ENCODE results near the gene ACP1. TPM values are rescaled to one million over a fixed set of nuclear protein-coding genes. Genes with fewer than 3 reads are reported as not detected.

Gene ACP1
- total RNA-seq, 3 donors from 2014 or later (not counting 1 experiment from before 2014, with no cell fraction given): 87.2 to 104 (median 102) TPM

DNA sequence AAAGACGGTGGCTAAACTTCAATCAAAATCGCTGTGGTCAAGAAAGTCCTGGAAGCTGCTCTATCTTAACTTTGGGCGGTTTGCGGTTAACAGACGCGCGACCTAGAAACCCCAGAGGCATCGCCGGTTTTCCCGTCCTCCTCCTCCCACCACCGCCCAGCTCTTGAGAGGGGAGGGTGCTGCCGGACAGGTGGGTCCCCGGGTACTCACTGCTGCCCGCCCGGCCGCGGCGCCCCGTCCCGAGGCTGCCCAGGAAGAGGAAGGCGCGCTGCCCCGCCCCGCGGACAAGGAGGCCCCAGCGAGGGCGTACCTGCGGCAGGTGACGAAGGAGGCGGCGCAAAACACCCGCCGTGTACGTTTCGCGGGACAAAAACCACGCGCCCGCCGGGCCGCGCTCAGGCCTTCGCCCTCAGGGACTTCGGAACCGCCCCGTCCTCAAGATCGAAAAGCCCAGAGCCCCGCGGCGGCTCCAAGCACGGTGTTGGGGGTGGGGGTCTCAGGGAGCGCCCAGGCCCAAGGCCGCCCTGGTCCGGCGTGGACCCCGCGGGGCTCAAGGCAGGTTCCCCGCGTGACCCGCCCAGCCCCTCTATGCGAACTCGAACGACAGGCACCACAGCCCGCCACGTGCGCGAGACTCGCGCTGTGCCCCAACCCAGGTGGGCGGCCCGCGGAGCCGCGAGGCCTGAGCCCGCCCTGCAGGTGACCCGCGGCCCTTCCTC, 814 bp upstream of the ACP1 start, which contains the start of gene SH3YL1:
Gene SH3YL1 (minus strand): TSS at position 259 of the 719 bp plus-strand sequence. CDS start 48 bp downstream, at position 211.
- peak; percentile 29 to 36 (median 32) for ATAC-seq
- intact Hi-C loops (cut with micrococcal nuclease): loop anchor here (2.0 kb wide), 1 partner anchor 71 kb away; no protein-coding TSS in a partner anchor
- TF ChIP-seq, protein P1, sequence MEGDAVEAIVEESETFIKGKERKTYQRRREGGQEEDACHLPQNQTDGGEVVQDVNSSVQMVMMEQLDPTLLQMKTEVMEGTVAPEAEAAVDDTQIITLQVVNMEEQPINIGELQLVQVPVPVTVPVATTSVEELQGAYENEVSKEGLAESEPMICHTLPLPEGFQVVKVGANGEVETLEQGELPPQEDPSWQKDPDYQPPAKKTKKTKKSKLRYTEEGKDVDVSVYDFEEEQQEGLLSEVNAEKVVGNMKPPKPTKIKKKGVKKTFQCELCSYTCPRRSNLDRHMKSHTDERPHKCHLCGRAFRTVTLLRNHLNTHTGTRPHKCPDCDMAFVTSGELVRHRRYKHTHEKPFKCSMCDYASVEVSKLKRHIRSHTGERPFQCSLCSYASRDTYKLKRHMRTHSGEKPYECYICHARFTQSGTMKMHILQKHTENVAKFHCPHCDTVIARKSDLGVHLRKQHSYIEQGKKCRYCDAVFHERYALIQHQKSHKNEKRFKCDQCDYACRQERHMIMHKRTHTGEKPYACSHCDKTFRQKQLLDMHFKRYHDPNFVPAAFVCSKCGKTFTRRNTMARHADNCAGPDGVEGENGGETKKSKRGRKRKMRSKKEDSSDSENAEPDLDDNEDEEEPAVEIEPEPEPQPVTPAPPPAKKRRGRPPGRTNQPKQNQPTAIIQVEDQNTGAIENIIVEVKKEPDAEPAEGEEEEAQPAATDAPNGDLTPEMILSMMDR (IDR thresholded peaks at IDR 0.05): no peak
- Mint-ChIP-seq H3K27me3 (ENCODE audit: low read depth in 2 of 2) (no peaks in the 10 kb centered on the region), H3K36me3 (peaks cover 2% of the 10 kb centered on the region), H3K27ac (peak within 1 kb of the TSS; percentile 92 to 98), H3K4me3 (peak within 1 kb of the TSS; percentile 98), H3K9me3 (no peaks in the 10 kb centered on the region), H3K4me1 (peaks cover 39 to 45% of the 10 kb centered on the region in 2 donors)
- WGBS (ENCODE audit: insufficient coverage): 1% methylated on average over 77 of the region's 77 CpGs
- H3K9me3 ChIP-seq (ENCODE audit: control insufficient read depth, insufficient read depth, low read length): no peaks in the 10 kb centered on the region
- peak within 1 kb of the TSS; percentile 85 for H3K27ac ChIP-seq (ENCODE audit: low read length)
- H3K4me3 ChIP-seq (ENCODE audit: low read length): peak within 1 kb of the TSS; percentile 94
- no peaks in the 10 kb centered on the region for H3K36me3 ChIP-seq (ENCODE audit: control insufficient read depth, insufficient read depth, low read length)
- peak; percentile 53 to 80 for DNase-seq
- no peaks in the 10 kb centered on the region for H3K27me3 ChIP-seq (ENCODE audit: control insufficient read depth, insufficient read depth, low read length)
- H3K4me1 ChIP-seq (ENCODE audit: control insufficient read depth, insufficient read depth, low read length): peaks cover 21% of the 10 kb centered on the region

DNA sequence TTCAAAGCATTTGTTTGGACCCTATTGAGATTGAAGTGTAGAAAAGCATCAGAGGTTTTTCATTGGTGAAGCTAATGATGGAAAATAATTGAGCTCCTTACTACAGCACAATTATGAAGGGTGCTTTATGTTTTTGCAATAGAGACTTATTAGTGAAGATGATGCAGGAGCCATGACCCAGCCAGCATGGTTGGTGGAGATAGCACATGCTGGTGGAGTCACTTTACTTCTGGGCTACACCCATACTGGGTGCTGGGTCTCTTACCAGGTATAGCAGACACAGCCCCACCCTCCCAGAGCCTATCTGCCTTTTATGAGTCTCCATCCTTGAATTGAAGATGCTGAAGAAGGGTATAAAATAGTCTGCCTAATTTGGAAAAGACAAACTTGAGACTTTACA, 3.6 kb downstream of the ACP1 start:
- no peaks in the 10 kb centered on the region for H3K27me3 Mint-ChIP-seq (ENCODE audit: low read depth in 2 of 2)
- ATAC-seq (no peak), DNase-seq (no peak)
- Histone ChIP-seq H3K27ac (ENCODE audit: low read length) (no peak overlapping the region), H3K4me3 (ENCODE audit: low read length) (no peak overlapping the region), H3K4me1 (ENCODE audit: control insufficient read depth, insufficient read depth, low read length) (peaks cover 16% of the 10 kb centered on the region), H3K27me3 (ENCODE audit: control insufficient read depth, insufficient read depth, low read length) (no peaks in the 10 kb centered on the region), H3K9me3 (ENCODE audit: control insufficient read depth, insufficient read depth, low read length) (no peaks in the 10 kb centered on the region), H3K36me3 (ENCODE audit: control insufficient read depth, insufficient read depth, low read length) (peaks cover 15% of the 10 kb centered on the region)
- intact Hi-C loops (cut with micrococcal nuclease): no loop called here
- peaks cover 7% of the 10 kb centered on the region for H3K36me3 Mint-ChIP-seq
- no peaks in the 10 kb centered on the region for H3K9me3 Mint-ChIP-seq
- no peak overlapping the region for H3K27ac Mint-ChIP-seq
- no peak overlapping the region for H3K4me3 Mint-ChIP-seq
- TF ChIP-seq, protein P1 (IDR thresholded peaks at IDR 0.05): no peak
- H3K4me1 Mint-ChIP-seq: peaks cover 68 to 72% of the 10 kb centered on the region in 2 donors

DNA sequence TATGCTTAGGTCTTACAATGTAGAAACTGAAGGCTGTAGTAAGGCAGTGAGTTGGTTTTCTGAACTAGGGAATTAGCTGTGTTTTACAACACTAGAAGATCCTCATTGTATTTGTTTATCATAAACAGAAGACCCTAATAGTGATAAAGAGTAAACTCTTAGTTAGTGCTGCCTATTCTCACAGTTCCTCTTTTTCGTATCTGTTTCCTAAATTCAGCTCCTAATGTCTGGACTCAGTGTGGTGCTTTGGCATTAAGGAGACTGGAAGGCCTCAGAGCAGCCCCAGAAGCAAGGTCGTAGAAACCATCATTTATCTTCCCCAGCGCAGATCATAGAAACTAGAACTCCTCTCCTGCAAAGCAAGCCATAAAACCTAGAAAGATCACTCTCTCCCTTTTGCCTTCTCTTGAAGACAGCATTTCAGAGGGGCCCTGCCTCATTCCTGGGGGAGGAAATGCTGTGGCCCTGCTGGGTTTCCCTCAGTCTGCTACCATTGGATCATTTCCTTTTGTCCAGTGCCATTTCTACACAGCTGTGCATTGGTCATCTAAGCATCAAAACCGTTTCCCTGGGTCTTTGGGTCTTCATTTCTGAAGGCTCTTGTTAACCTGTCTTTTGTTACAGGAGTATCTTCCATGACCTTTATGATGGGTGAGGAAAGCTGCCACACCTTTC, 4.7 kb downstream of the ACP1 start:
- Histone ChIP-seq H3K27ac (ENCODE audit: low read length) (no peak overlapping the region), H3K9me3 (ENCODE audit: control insufficient read depth, insufficient read depth, low read length) (no peaks in the 10 kb centered on the region), H3K4me3 (ENCODE audit: low read length) (no peak overlapping the region), H3K4me1 (ENCODE audit: control insufficient read depth, insufficient read depth, low read length) (peaks cover 8% of the 10 kb centered on the region), H3K27me3 (ENCODE audit: control insufficient read depth, insufficient read depth, low read length) (no peaks in the 10 kb centered on the region), H3K36me3 (ENCODE audit: control insufficient read depth, insufficient read depth, low read length) (peaks cover 25% of the 10 kb centered on the region)
- H3K9me3 Mint-ChIP-seq: no peaks in the 10 kb centered on the region
- H3K27me3 Mint-ChIP-seq (ENCODE audit: low read depth in 2 of 2): no peaks in the 10 kb centered on the region
- peak overlapping the region; percentile 11 to 21 for H3K27ac Mint-ChIP-seq
- H3K36me3 Mint-ChIP-seq: peaks cover 7% of the 10 kb centered on the region
- no peak overlapping the region for H3K4me3 Mint-ChIP-seq
- ATAC-seq (no peak), DNase-seq (no peak)
- TF ChIP-seq, protein P1 (IDR thresholded peaks at IDR 0.05): no peak
- intact Hi-C loops (cut with micrococcal nuclease): no loop called here
- WGBS (ENCODE audit: insufficient coverage): 47% methylated on average over 4 of the region's 4 CpGs
- H3K4me1 Mint-ChIP-seq: peaks cover 68 to 70% of the 10 kb centered on the region in 2 donors
